ENCODE results near the gene REL.
"Not testable (repeated sequence)": the region's sequence is repeated elsewhere in the genome, so short reads cannot be mapped to it uniquely, and the experiment has no call there.

Gene REL

GRCh38 chr2:60882971-60883753, 1.8 kb downstream of the REL start:
- H3K4me1 Mint-ChIP-seq (ENCODE audit: low read depth), result peaks cover 39% of the 10 kb centered on the region
- peak overlapping the region; percentile 100 for H3K4me3 Mint-ChIP-seq
- H3K27ac Mint-ChIP-seq, result peak overlapping the region; percentile 100
- H3K36me3 Mint-ChIP-seq (ENCODE audit: low read depth), result peaks cover 12% of the 10 kb centered on the region
- no peaks in the 10 kb centered on the region for H3K9me3 Mint-ChIP-seq
- no peaks in the 10 kb centered on the region for H3K27me3 Mint-ChIP-seq (ENCODE audit: low read depth)
- peak; percentile 33 for DNase-seq (ENCODE audit: low spot score)

- Mint-ChIP-seq H3K27me3 (ENCODE audit: low read depth) (no peaks in the 10 kb centered on the region), H3K36me3 (ENCODE audit: low read depth) (peaks cover 15% of the 10 kb centered on the region), H3K9me3 (no peaks in the 10 kb centered on the region), H3K4me1 (ENCODE audit: low read depth) (peaks cover 45% of the 10 kb centered on the region), H3K4me3 (peak overlapping the region; percentile 100), H3K27ac (peak overlapping the region; percentile 100)
- no peak for DNase-seq (ENCODE audit: low spot score)
Observed at GRCh38 chr2:60883896-60884295, 2.5 kb downstream of the REL start.

- Mint-ChIP-seq H3K36me3 (ENCODE audit: low read depth) (peaks cover 22% of the 10 kb centered on the region), H3K27ac (peak overlapping the region; percentile 82), H3K9me3 (no peaks in the 10 kb centered on the region), H3K4me3 (peak overlapping the region; percentile 75), H3K4me1 (ENCODE audit: low read depth) (peaks cover 51% of the 10 kb centered on the region), H3K27me3 (ENCODE audit: low read depth) (no peaks in the 10 kb centered on the region)
- DNase-seq (ENCODE audit: low spot score), result no peak
Observed at GRCh38 chr2:60884800-60885199, 3.4 kb downstream of the REL start.

GRCh38 chr2:60885683-60886082, 4.3 kb downstream of the REL start:
- H3K9me3 Mint-ChIP-seq, result no peaks in the 10 kb centered on the region
- no peak for DNase-seq (ENCODE audit: low spot score)
- no peaks in the 10 kb centered on the region for H3K27me3 Mint-ChIP-seq (ENCODE audit: low read depth)
- H3K4me1 Mint-ChIP-seq (ENCODE audit: low read depth), result peaks cover 54% of the 10 kb centered on the region
- peaks cover 28% of the 10 kb centered on the region for H3K36me3 Mint-ChIP-seq (ENCODE audit: low read depth)
- H3K4me3 Mint-ChIP-seq, result peak overlapping the region; percentile 75
- H3K27ac Mint-ChIP-seq, result peak overlapping the region; percentile 87

GRCh38 chr2:60886991-60887390, 5.6 kb downstream of the REL start:
- no peak for DNase-seq (ENCODE audit: low spot score)
- Mint-ChIP-seq H3K27ac (peak overlapping the region; percentile 46), H3K9me3 (no peaks in the 10 kb centered on the region), H3K4me3 (peak overlapping the region; percentile 40), H3K4me1 (ENCODE audit: low read depth) (peaks cover 58% of the 10 kb centered on the region), H3K36me3 (ENCODE audit: low read depth) (peaks cover 31% of the 10 kb centered on the region), H3K27me3 (ENCODE audit: low read depth) (no peaks in the 10 kb centered on the region)

- Mint-ChIP-seq H3K27ac (peak overlapping the region; percentile 46), H3K36me3 (ENCODE audit: low read depth) (peaks cover 30% of the 10 kb centered on the region), H3K4me1 (ENCODE audit: low read depth) (peaks cover 50% of the 10 kb centered on the region), H3K9me3 (no peaks in the 10 kb centered on the region), H3K27me3 (ENCODE audit: low read depth) (no peaks in the 10 kb centered on the region), H3K4me3 (no peak overlapping the region)
- no peak for DNase-seq (ENCODE audit: low spot score)
Observed at GRCh38 chr2:60888853-60889252, 7.5 kb downstream of the REL start.

GRCh38 chr2:60889581-60890392, 8.4 kb downstream of the REL start:
- peaks cover 35% of the 10 kb centered on the region for H3K36me3 Mint-ChIP-seq (ENCODE audit: low read depth)
- H3K4me3 Mint-ChIP-seq, result not testable (repeated sequence)
- peaks cover 50% of the 10 kb centered on the region for H3K4me1 Mint-ChIP-seq (ENCODE audit: low read depth)

GRCh38 chr2:60890393-60890707, 9.0 kb downstream of the REL start:
- H3K27ac Mint-ChIP-seq, result peak overlapping the region; percentile 9
- peaks cover 37% of the 10 kb centered on the region for H3K36me3 Mint-ChIP-seq (ENCODE audit: low read depth)
- DNase-seq (ENCODE audit: low spot score), result no peak
- no peaks in the 10 kb centered on the region for H3K27me3 Mint-ChIP-seq (ENCODE audit: low read depth)
- H3K4me3 Mint-ChIP-seq, result no peak overlapping the region
- peaks cover 44% of the 10 kb centered on the region for H3K4me1 Mint-ChIP-seq (ENCODE audit: low read depth)
- no peaks in the 10 kb centered on the region for H3K9me3 Mint-ChIP-seq

More at GRCh38 chr2:60889581-60890392, 8.4 kb downstream of the REL start:
- not testable (repeated sequence) for H3K27ac Mint-ChIP-seq; H3K9me3 Mint-ChIP-seq; DNase-seq (ENCODE audit: low spot score); H3K27me3 Mint-ChIP-seq (ENCODE audit: low read depth)

GRCh38 chr2:60891180-60891579, 9.8 kb downstream of the REL start:
- H3K27ac Mint-ChIP-seq, result no peak overlapping the region
- no peak overlapping the region for H3K4me3 Mint-ChIP-seq
- H3K4me1 Mint-ChIP-seq (ENCODE audit: low read depth), result peaks cover 36% of the 10 kb centered on the region
- H3K36me3 Mint-ChIP-seq (ENCODE audit: low read depth), result peaks cover 41% of the 10 kb centered on the region
- no peaks in the 10 kb centered on the region for H3K9me3 Mint-ChIP-seq
- no peaks in the 10 kb centered on the region for H3K27me3 Mint-ChIP-seq (ENCODE audit: low read depth)
- DNase-seq (ENCODE audit: low spot score), result no peak

- H3K27me3 Mint-ChIP-seq (ENCODE audit: low read depth), result no peaks in the 10 kb centered on the region
- H3K4me1 Mint-ChIP-seq (ENCODE audit: low read depth), result peaks cover 15% of the 10 kb centered on the region
- no peak for DNase-seq (ENCODE audit: low spot score)
- no peak overlapping the region for H3K27ac Mint-ChIP-seq
- peaks cover 44% of the 10 kb centered on the region for H3K36me3 Mint-ChIP-seq (ENCODE audit: low read depth)
- H3K4me3 Mint-ChIP-seq, result no peak overlapping the region
- H3K9me3 Mint-ChIP-seq, result no peaks in the 10 kb centered on the region
Observed at GRCh38 chr2:60898567-60898966, 17.2 kb downstream of the REL start.

- peak; percentile 74 for DNase-seq (ENCODE audit: low spot score)
- Mint-ChIP-seq H3K36me3 (ENCODE audit: low read depth) (peaks cover 40% of the 10 kb centered on the region), H3K27ac (peak overlapping the region; percentile 35), H3K9me3 (no peaks in the 10 kb centered on the region), H3K27me3 (ENCODE audit: low read depth) (no peaks in the 10 kb centered on the region), H3K4me1 (ENCODE audit: low read depth) (peaks cover 13% of the 10 kb centered on the region), H3K4me3 (no peak overlapping the region)
Observed at GRCh38 chr2:60899230-60899891, 18.0 kb downstream of the REL start.

- H3K27me3 Mint-ChIP-seq (ENCODE audit: low read depth), result no peaks in the 10 kb centered on the region
- H3K4me1 Mint-ChIP-seq (ENCODE audit: low read depth), result peaks cover 11% of the 10 kb centered on the region
- DNase-seq (ENCODE audit: low spot score), result no peak
- H3K4me3 Mint-ChIP-seq, result no peak overlapping the region
- no peaks in the 10 kb centered on the region for H3K9me3 Mint-ChIP-seq
- H3K36me3 Mint-ChIP-seq (ENCODE audit: low read depth), result peaks cover 40% of the 10 kb centered on the region
- H3K27ac Mint-ChIP-seq, result no peak overlapping the region
Observed at GRCh38 chr2:60899892-60900249, 18.5 kb downstream of the REL start.

GRCh38 chr2:60901296-60901695, 19.9 kb downstream of the REL start:
- peaks cover 14% of the 10 kb centered on the region for H3K4me1 Mint-ChIP-seq (ENCODE audit: low read depth)
- H3K9me3 Mint-ChIP-seq; H3K27me3 Mint-ChIP-seq (ENCODE audit: low read depth); H3K4me3 Mint-ChIP-seq; H3K27ac Mint-ChIP-seq; DNase-seq (ENCODE audit: low spot score): not testable (repeated sequence)
- H3K36me3 Mint-ChIP-seq (ENCODE audit: low read depth), result peaks cover 46% of the 10 kb centered on the region

- H3K9me3 Mint-ChIP-seq; H3K4me3 Mint-ChIP-seq; DNase-seq (ENCODE audit: low spot score); H3K27ac Mint-ChIP-seq; H3K4me1 Mint-ChIP-seq (ENCODE audit: low read depth); H3K27me3 Mint-ChIP-seq (ENCODE audit: low read depth): not testable (repeated sequence)
- peaks cover 36% of the 10 kb centered on the region for H3K36me3 Mint-ChIP-seq (ENCODE audit: low read depth)
Observed at GRCh38 chr2:60905867-60906266, 24.5 kb downstream of the REL start.

Measured in T-helper 2 cell treated with Interferon-gamma antibody and Interleukin-4, amounts not matched to agents 5 μg/mL and 100 μg/mL, for 36 hours (primary cell).